AG09309 (cell line): ENCODE results near the gene NSMCE1.
"Not testable (repeated sequence)": the region's sequence is repeated elsewhere in the genome, so short reads cannot be mapped to it uniquely, and the experiment has no call there.

Experiments
- DNase-seq: peaks from one replicate; pipeline ENCODE4 v3.0.0-alpha.2; 2010; ENCODE audit warnings: low read depth
- H3K4me3 ChIP-seq: 2 replicates; pipeline ENCODE4 v1.5.1; 2011; ENCODE audit warnings: mild to moderate bottlenecking, low read depth, low read length, moderate library complexity; ENCODE audit not compliant: control insufficient read depth
- TF ChIP-seq, protein P1 (sequence below): IDR thresholded peaks from 2 replicates; pipeline ENCODE4 v1.5.1; 2011; ENCODE audit warnings: mild to moderate bottlenecking, low read depth, low read length, inconsistent platforms; ENCODE audit not compliant: insufficient read depth, control insufficient read depth; ENCODE audit errors: missing control alignments

Gene NSMCE1

DNA sequence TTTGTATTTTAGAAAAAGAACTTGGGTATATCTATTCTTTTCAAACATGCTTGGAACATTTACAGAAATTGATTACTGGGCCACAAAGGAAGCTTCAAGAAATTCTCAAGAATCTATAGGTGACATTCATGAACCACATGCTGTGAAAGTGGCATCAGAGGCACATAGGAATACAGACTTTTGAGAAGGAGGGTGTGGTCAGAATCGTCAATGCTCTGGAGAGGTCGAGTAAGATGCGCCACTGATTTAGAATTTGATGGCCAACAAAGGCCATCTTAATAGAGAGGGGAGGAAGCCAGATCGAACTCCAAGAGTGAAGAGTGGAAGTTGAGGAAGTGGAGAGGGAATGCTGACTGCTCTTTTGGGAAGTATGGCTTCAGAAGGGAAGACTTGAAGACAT is 3.5 kb upstream of the NSMCE1 start:
- TF ChIP-seq, protein P1, sequence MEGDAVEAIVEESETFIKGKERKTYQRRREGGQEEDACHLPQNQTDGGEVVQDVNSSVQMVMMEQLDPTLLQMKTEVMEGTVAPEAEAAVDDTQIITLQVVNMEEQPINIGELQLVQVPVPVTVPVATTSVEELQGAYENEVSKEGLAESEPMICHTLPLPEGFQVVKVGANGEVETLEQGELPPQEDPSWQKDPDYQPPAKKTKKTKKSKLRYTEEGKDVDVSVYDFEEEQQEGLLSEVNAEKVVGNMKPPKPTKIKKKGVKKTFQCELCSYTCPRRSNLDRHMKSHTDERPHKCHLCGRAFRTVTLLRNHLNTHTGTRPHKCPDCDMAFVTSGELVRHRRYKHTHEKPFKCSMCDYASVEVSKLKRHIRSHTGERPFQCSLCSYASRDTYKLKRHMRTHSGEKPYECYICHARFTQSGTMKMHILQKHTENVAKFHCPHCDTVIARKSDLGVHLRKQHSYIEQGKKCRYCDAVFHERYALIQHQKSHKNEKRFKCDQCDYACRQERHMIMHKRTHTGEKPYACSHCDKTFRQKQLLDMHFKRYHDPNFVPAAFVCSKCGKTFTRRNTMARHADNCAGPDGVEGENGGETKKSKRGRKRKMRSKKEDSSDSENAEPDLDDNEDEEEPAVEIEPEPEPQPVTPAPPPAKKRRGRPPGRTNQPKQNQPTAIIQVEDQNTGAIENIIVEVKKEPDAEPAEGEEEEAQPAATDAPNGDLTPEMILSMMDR = no peak
- no peak for DNase-seq
- H3K4me3 ChIP-seq = no peak overlapping the region

DNA sequence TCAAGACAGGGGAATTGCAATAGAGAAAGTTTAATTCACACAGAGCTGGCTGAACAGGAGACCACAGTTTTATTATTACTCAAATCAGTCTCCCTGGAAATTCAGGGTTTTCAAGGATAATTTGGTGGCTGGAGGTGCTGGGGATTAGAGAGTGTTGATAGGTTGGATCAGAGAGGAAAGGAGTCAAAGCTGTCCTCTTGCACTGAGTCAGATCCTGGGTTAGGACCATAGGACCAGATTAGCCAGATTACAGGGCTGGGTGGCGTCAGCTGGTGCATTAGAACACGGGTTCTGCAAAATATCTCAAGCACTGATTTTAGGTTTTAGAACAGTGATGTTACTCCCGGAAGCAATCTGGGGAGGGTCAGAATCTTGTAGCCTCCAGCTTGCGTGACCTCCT is 1.8 kb upstream of the NSMCE1 start:
- no peak for DNase-seq
- TF ChIP-seq, protein P1 = no peak
- H3K4me3 ChIP-seq = no peak overlapping the region

DNA sequence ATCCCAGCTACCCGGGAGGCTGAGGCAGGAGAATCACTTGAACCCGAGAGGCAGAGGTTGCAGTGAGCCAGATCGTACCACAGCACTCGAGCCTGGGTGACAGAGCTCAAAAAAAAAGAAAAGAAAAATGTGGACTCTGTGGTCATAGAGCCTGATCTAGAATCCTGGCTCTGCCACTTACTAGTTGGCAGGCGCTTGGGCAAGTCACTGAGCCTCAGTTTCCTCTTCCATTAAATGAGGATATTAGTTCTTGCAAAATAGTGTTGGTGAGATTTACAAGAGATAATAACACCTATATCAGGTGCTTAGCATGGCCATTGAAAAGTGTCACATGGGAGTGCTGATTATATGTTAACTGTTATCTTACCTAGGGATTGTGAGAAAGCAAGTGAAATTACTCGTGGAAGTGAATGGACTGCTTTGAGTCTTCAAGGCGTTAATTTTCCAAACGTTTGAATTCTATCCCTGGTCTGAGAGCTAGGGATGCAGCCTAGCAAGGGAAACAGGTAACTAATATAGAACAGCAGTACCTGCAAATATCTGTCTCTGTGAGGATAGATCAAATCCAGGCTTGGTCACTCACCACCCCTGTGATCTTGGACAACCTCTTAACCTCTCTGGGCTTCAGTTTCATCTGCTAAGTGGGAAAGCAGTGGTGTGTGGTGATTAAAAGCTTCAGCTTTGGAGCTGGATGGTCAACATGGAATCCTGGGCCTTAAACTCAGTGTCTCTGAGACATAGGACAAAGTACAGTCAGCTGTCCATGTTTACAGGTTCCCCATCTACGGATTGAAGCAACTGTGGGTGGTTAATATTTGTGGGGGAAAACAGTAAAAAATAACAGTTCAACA is 953 bp upstream of the NSMCE1 start:
- peak overlapping the region; percentile 96 for H3K4me3 ChIP-seq
- DNase-seq = no peak

DNA sequence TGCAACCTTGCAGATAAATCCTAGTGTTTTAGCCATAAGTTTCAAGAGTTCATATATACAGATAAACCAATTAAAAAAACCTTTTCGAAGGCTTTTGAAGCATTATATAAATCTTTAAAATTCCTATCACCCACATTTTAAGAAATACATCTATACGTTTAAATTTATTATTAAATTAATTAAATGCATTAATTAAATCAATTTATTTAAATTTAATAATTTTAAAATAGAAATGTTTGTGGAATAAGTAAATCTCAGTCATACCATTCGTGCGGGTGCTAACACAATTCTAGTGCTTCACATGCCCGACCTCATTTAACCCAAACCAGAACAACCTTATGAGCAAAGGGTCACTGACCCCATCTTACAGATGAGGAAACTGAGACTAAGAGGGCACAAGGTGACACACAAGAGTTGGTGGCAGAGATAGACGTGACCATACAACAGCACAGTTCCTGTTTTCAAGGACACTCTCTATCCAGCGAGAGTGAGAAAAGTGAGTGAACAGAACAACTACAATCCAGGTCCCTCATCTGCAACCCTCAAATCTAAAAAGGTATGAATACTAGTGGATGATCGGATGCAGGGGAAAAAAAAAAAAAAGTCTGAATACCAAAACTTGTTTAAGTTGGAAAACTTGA is 1.4 kb downstream of the NSMCE1 start:
- no peak overlapping the region for H3K4me3 ChIP-seq
- DNase-seq = no peak
- TF ChIP-seq, protein P1 = no peak

More for the DNA sequence above, 953 bp upstream of the NSMCE1 start:
- TF ChIP-seq, protein P1 = no peak

DNA sequence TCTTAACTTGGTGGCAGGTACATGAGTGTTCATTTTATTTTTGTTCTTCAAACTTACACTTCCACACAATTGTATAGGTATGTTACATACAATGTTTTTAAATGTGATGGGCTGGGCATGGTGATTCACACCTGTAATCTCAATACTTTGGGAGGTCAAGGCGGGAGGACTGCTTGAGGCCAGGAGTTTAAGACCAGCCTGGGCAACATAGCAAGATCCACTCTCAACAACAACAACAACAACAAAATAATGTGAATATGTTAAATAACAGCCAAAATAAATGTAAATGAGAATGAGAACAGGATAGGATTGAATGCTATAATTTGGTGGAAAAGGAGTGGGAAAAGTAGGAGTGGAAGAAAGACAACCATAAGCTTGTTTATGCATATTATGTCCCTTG is 2.6 kb downstream of the NSMCE1 start:
- DNase-seq = no peak
- H3K4me3 ChIP-seq = no peak overlapping the region
- TF ChIP-seq, protein P1 = no peak

DNA sequence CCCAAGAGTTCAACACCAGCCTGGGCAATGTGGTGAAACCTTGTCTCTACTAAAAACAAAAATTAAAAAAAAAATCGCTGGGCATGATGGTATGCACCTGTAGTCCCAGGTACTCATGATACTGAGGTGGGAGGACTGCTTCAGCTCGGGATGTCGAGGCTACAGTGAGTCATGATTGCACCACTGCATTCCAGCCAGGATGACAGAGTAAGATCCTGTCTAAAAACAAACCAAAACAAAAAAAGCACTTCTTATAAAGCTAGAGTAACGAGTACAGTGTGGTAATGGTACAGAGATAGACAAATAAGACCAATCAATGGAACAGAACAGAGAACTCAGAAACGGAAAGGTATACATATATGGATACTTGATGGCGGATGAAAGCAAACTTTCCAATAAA is 4.4 kb downstream of the NSMCE1 start:
- no peak overlapping the region for H3K4me3 ChIP-seq
- no peak for DNase-seq
- TF ChIP-seq, protein P1 = no peak

DNA sequence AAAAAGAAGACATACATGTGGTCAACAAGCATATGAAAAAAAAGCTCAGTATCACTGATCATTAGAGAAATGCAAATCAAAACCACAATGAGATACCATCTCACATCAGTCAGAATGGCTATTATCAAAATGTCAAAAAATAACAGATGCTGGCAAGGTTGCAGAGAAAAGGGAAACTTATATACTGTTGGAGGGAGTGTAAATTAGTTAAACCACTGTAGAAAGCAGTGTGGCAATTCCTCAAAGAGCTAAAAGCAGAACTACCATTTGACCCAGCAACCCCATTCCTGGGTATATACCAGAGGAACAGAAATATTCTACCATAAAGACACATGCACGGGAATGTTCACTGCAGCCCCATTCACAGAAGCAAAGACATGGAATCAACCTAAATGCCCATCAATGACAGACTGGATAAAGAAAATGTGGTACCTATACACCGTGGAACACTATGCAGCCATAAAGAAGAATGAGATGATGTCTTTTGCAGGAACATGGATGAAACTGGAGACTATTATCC is 5.6 kb downstream of the NSMCE1 start:
- not testable (repeated sequence) for DNase-seq

More for the DNA sequence above, 5.6 kb downstream of the NSMCE1 start:
- H3K4me3 ChIP-seq = not testable (repeated sequence)
